Stimulated activated CD4-positive, alpha-beta T cell treated with anti-CD3 and anti-CD28 coated beads, Interleukin-4, amount 100 ng/mL, for 4 hours (primary cell): ENCODE measurements around the gene OR2J2.
"Not testable (repeated sequence)": the region's sequence is repeated elsewhere in the genome, so short reads cannot be mapped to it uniquely, and the experiment has no call there.

Experiments
- DNase-seq, 2 experiments: peaks; one replicate each; pipeline ENCODE4 v3.0.0-alpha.2; 2020

OR2J2 gene

DNA sequence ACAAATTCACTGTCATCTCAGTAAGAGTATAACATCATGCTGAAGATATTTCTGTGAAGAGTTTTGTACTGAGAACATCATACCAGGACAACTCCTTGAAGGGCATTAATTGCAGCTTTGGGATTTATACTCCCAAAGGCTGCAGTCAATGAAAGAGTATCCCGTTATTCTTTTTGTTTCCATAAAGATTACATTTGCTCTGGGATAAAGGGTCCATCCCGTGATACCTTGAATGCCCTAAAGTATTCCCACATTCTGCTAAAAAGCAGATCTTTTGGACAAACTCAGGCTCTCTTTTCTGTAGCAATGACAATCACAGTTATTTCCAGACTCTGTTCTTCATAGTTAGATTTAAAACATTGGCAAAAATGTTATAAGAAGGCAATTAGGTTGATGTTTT lies at the start of gene OR2J2:
OR2J2 (plus strand) TSS at position 301 of the 400 bp plus-strand sequence. CDS start 2,729 bp downstream, outside the sequence.
- DNase-seq: not testable (repeated sequence)

DNA sequence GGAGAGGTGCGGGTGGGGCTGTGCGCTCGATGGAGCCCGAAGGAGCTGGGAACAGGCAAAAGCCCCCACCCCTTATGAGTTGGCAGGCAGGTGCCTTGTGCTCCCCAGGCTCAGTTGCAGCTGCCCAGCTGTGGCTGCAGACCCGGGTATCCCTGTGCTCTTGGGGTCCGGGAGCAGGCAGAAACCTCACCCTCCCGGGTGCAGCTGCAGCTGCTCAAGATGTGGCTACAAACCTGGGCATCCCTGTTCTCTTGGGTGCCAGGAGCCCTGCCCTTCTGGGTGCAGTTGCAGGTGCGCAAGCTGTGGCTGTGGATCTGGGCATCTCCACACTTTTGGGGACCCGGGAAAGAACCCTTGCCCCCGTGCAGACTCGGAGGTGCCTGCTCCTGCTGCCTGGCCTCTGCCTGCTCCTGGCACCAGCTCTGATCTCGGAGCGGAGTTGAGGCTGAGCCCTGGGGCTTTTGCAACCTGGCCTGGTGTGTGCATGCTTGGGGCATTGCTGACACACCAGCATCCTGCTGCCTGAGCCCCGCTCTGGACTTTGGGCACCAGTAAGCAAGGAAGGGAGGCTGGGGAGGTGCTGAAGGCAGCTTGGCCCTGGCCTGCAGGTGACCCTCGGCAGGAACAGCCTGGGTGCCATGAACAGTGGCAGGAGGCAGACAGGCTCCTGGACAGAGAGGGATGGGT lies 41.2 kb upstream of the OR2J2 start:
- no peak for DNase-seq

GRCh38 chr6:29130644-29131043 lies 40.1 kb upstream of the OR2J2 start:
- no peak for DNase-seq

DNA sequence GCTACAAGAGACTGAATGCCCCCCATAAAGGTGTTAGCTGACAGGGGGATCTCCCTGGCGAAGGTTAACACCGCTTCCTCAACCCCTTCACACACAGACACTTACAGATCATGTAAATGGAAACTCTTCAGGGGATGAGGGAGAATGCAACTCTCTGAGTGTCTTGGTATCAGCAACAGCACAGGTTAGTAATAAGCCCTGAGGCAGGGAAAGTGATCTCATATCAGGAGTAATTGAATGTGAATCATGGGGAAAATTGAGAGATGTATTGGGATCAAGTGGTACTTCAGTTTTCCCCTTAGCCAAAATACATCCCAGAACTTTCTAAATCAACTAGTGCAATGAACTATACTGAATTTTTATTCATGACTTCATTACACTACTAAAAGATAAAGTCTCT lies 39.0 kb upstream of the OR2J2 start:
- DNase-seq: no peak

DNA sequence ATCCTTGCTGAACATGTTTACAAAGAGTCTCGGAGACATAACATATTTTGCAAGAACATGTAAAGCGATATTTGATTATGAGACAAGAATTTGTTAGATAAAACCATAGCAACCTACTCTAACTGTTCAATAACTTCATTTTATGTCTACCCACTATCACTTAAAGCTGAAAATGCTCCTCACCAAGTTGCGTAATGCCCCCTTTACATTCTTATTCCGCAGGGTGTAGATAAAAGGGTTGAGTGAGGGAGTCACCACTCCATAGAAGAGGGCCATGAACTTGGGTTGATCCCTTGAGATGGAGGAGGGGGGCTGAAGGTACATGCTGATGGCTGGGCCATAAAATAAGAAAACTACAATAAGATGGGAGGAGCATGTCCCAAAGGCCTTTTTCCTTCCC lies 33.0 kb upstream of the OR2J2 start:
- DNase-seq: no peak

DNA sequence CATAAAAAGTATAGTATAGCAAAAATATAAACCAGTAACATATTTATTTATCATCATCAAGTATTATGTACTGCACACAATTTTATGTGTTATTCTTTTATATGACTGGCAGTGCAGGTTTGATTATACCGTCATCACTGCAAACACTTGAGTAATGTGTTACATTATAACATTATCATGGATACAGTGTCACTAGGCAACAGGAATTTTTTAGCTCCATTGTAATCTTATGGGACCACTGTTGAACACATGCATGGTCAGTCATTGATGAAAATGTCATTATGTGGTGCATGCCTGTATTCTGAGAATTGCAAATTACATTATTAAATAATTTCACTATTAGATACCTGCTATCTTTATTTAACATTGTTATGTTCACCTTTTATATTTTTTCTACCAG lies 29.1 kb upstream of the OR2J2 start:
- no peak for DNase-seq

GRCh38 chr6:29142309-29142708 lies 28.4 kb upstream of the OR2J2 start:
- no peak for DNase-seq

DNA sequence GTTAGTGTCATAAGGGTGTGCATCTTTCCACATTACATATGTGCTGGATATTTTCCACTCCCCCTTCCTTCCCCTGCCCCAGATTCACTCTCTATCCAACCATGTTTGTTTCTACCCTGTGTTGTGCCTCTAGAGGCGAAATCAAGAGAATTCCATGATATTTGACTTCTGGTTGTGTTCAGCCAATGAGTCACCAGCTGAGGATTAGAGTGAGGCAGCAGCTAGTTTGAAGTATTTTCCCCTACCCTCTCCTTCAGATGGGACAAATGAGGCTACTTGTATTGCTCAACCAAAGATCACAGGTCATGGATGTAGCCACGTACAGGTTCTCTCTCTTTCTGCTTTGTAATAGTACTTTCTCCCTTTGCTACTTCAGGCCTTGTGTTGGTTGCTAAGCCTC lies 24.5 kb upstream of the OR2J2 start:
- DNase-seq: no peak

DNA sequence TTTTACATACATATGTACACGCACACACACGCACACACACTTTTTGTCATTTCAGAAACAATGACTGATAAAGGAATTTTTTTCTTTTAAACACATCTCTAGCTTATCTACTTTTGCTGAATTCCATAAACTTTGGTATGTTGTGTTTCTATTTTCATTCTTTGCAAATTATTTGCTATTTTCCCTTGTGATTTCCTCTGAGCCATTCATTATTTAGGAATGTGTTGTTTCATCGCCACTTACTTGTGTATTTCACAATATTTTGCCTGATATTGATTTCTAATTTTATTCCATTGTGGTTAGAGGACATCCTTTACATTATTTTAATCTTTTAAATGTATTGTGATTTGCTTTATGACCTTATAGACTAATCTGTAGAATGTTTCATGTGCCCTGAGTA lies 23.6 kb upstream of the OR2J2 start:
- DNase-seq: no peak

- not testable (repeated sequence) for DNase-seq
These were observed 21.3 kb upstream of the OR2J2 start for GRCh38 chr6:29149444-29149843.

DNA sequence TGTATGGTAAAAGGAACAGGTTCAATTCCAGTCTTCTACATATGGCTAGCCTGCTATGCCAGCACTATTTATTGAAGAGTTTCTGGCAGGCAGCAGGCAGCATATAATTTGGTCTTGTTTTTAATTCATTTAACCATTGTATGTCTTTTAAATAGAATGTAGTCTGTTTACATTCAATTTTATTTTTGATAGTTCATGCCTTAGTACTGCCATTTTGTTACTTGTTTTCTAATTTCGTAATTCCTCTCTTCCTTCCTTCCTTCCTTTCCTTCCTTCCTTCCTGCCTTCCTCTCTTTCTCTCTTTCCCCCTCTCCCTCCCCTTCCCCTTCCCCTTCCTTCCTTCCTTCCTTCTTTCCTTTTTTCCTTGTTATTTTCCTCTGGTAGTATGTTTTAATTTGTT lies 17.6 kb upstream of the OR2J2 start:
- no peak for DNase-seq

DNA sequence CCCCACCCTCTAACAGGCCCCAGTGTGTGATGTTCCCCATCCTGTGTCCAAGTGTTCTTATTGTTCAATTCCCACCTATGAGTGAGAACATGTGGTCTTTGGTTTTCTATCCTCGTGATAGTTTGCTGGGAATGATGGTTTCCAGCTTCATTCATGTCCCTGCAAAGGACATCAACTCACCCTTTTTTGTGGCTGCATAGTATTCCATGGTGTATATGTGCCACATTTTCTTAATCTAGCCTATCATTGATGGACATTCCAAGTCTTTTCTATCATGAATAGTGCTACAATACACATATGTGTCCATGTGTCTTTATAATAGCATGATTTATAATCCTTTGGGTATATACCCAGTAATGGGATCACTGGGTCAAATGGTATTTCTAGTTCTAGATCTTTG lies 15.5 kb upstream of the OR2J2 start:
- DNase-seq: not testable (repeated sequence)

DNA sequence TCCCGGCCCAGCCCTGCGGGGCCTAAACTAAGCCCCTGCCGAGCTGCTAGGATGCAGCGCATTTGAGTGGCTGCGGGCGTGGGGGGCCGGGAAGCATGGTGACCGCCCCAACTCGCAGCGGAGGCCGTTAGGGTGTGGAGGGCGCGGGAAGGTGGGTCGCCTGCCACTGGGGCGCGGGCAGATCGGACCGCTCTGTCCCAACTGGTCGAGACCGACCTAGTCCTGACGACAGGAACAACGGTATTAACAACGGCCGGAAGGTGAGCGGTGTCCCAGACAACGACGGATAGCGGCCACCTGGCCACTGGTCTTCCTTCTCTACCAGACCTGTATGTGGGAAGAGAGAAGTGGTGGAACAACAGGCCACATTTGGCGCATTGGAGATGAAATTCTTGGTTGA lies 10.8 kb upstream of the OR2J2 start:
- DNase-seq: not testable (repeated sequence)

- DNase-seq: not testable (repeated sequence)
These were observed 5.1 kb upstream of the OR2J2 start for GRCh38 chr6:29165571-29165970.

DNA sequence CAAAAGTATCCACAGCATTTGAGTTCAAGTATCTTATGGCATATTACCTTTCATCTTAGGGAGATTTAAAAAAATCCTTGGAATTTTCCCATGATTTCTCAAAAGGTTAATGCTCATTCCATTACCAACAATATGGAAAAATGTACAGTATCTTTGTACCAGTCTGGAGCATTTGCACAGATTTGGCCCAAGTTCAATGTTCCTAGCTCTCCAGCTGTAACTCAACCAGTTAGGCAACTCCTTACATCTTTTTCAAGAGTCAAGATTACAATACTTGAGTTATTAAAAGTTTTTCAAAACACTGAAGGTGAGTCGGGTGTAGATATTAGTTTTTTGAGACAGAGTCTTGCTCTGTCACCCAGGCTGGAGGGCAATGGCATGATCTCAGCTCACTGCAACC lies 1.0 kb downstream of the OR2J2 start:
- DNase-seq: no peak

- DNase-seq: no peak
These were observed 12.9 kb downstream of the OR2J2 start for GRCh38 chr6:29183594-29183993.

GRCh38 chr6:29188659-29189058 lies 18.0 kb downstream of the OR2J2 start:
- not testable (repeated sequence) for DNase-seq

GRCh38 chr6:29200767-29201662 lies 30.3 kb downstream of the OR2J2 start:
- no peak for DNase-seq

DNA sequence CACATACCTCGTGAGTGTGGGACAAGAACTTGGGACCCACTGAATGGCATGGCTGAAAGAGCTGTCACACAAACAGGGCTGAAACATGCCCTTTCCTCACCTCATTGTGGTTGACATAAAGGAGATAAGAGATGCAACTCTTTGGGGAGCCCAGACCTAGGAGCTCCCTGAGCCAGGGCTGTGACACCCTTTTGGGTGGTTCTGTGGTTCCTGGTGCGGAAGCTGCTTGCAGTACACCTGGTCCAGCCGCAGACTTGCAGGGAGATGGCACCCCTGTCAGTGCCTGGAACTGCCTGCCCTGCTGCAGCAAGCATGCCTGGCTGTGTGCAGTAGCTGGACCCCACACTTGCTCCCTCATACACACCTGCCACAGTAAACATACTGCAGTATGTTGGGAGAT lies 31.3 kb downstream of the OR2J2 start:
- DNase-seq: no peak

DNA sequence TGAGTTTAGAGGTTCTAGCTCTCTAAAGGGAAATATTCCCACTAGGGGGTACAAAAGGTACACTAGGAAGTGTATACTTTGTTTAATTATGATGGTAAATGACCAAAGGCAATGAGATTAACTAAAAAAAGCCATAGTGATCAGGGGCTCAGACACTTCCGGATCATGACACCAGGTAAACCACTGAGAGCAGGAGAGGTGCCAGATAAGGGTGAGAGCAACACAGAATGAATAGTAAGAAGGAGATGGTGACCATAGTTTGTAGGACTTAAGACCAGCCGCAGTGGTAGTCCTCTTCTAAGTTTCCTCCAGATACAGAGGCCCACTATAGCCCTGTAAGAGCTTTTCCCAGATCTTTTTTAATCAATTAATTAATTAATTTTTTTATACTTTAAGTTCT lies 40.8 kb downstream of the OR2J2 start:
- no peak for DNase-seq

DNA sequence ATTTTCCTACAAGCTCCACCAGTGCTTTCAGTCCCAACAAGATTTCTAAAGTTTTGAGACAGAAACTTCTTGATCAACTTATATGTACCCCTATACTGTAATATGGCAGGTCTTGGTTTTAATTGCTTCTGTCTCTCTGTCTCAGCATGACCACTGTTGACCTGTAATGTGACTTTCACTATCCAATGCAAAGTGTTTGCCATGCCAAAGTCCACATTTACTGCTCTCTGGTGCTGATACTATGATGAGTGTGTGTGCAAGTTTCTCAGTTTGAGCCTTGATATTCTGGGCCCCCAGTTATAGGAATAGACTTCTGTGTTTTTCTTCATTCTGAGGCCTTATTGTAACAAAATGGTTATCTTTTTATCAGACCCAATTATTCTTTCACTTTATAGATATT lies 45.8 kb downstream of the OR2J2 start:
- DNase-seq: no peak

DNA sequence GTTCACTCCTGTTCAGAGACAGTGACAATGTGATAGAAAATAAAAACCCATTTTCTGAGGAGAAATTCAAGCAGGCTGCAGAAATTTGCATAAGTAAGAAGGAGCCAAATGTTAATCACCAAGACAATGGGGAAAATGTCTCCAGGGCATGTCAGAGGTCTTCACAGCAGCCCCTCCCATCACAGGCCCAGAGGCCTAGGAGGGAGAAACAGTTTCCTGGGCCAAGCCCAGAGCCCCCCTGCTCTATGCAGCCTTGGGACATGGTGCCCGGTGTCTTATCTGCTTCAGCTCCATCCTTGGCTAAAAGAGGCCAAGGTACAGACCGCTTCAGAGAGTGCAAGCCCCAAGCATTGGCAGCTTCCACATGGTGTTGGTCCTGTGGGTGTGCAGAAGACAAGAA lies 46.5 kb downstream of the OR2J2 start:
- not testable (repeated sequence) for DNase-seq

GRCh38 chr6:29218056-29218455 lies 47.3 kb downstream of the OR2J2 start:
- not testable (repeated sequence) for DNase-seq
